MCF 10A (cell line): ENCODE data around the gene TMEM132D. TPM values are rescaled to one million over a fixed set of nuclear protein-coding genes. Genes with fewer than 3 reads are reported as not detected.

Experiments
- BruUV-seq: library from RNA; stranded (reverse); fragments of 400-500 nt; replicated peaks from 2 replicates; lab custom pipeline; 2021; lab: Mats Ljungman, UMichigan
- CTCF ChIA-PET: fragments of 300-600 bp; sonication (Branson Sonifier 250); formaldehyde crosslinking; extraction: SDS; loops from one replicate; lab custom pipeline; 2021; ENCODE audit warnings: antibody characterized with exemption, inconsistent platforms; lab: Yijun Ruan, JAX
- POLR2A ChIA-PET: fragments of 300-600, 350-650 bp; sonication (Branson Sonifier 250); formaldehyde crosslinking; extraction: SDS; loops from one replicate; lab custom pipeline; 2020; ENCODE audit warnings: antibody characterized with exemption, inconsistent platforms; lab: Yijun Ruan, JAX
- DNase-seq: peaks from one replicate; pipeline ENCODE4 v3.0.0-alpha.2; 2018; ENCODE audit not compliant: unreplicated experiment
- H3K27ac Mint-ChIP-seq: one replicate; pipeline ENCODE4 v1.8.0; 2022; ENCODE audit warnings: mild to moderate bottlenecking, low read depth, mixed read lengths; ENCODE audit not compliant: unreplicated experiment
- H3K27me3 Mint-ChIP-seq: one replicate; pipeline ENCODE4 v1.8.0; 2022; ENCODE audit warnings: mixed read lengths; ENCODE audit not compliant: insufficient read depth, unreplicated experiment
- H3K36me3 Mint-ChIP-seq: one replicate; pipeline ENCODE4 v1.8.0; 2022; ENCODE audit warnings: mild to moderate bottlenecking, moderate library complexity, mixed read lengths; ENCODE audit not compliant: insufficient read depth, unreplicated experiment
- H3K4me1 Mint-ChIP-seq: one replicate; pipeline ENCODE4 v1.8.0; 2022; ENCODE audit warnings: mixed read lengths; ENCODE audit not compliant: insufficient read depth, unreplicated experiment
- H3K4me3 Mint-ChIP-seq: one replicate; pipeline ENCODE4 v1.8.0; 2022; ENCODE audit warnings: mild to moderate bottlenecking, moderate library complexity, mixed read lengths; ENCODE audit not compliant: unreplicated experiment
- H3K9me3 Mint-ChIP-seq: one replicate; pipeline ENCODE4 v1.8.0; 2022; ENCODE audit warnings: mixed read lengths; ENCODE audit not compliant: unreplicated experiment
- intact Hi-C: fragments of 100-400 bp; cut with micrococcal nuclease; formaldehyde crosslinking; loops from 2 replicates; pipeline ENCODE4 v1.14.1; 2022
- total RNA-seq: library from RNA; stranded (reverse); gene quantifications from 2 replicates; pipeline ENCODE4 v1.2.3, GENCODE V29; 2022
- TF ChIP-seq, protein P1 (sequence below): fragments of 200-600 bp; IDR thresholded peaks from one replicate; pipeline ENCODE4 v1.8.0; 2022; ENCODE audit warnings: antibody characterized with exemption, mild to moderate bottlenecking; ENCODE audit not compliant: unreplicated experiment

The TMEM132D gene
- total RNA-seq, 1 experiment from 2014 or later: not detected

DNA sequence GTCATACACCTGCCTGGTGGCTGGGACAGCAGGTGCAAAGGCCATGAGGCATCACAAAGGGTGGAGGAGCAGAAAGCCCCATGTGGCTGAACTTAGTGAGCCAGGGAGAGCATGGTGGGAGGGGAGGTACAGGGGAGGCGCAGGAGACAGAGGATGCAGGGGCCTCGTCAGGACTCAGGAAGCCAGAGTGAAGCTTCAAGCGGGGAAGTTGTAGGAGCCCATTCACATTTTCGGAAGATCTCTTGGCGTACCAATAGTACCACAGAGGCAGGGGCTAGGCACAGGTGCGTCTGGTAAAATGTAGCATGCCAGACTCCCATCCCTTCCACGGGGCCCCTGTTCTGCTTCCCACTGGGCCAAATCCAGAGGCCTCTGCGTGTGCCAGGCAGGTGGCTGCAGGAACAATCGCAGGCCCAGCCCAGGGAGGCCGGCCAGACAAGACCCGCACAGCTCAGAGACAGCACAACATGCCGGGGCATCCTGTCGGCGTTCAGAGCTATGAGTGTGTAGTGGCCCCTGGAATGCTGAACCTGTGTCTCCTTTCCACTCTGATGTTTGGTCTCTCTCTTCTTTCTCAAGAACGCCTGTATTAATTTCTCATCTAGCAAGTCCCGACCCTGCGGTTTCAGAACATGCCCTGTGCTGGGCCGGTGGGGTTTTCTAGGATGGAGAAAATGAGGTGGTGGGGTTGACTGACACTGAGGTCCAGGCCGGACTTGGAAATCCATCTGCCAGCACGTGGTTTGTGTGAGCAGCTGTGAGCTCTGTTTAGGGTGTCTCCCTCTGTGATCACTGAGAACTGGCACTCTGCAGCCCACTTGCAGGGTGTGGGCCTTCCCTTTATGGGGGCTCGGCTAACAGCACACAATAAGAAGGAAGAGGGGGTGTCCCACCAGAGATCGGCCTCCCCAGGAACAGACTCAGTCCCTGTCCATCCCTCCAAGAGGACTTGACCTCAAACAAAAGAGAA lies 5.5 kb upstream of the TMEM132D start:
- POLR2A ChIA-PET: no interaction called here
- intact Hi-C loops: no loop called here
- H3K27me3 Mint-ChIP-seq: no peaks in the 10 kb centered on the region

DNA sequence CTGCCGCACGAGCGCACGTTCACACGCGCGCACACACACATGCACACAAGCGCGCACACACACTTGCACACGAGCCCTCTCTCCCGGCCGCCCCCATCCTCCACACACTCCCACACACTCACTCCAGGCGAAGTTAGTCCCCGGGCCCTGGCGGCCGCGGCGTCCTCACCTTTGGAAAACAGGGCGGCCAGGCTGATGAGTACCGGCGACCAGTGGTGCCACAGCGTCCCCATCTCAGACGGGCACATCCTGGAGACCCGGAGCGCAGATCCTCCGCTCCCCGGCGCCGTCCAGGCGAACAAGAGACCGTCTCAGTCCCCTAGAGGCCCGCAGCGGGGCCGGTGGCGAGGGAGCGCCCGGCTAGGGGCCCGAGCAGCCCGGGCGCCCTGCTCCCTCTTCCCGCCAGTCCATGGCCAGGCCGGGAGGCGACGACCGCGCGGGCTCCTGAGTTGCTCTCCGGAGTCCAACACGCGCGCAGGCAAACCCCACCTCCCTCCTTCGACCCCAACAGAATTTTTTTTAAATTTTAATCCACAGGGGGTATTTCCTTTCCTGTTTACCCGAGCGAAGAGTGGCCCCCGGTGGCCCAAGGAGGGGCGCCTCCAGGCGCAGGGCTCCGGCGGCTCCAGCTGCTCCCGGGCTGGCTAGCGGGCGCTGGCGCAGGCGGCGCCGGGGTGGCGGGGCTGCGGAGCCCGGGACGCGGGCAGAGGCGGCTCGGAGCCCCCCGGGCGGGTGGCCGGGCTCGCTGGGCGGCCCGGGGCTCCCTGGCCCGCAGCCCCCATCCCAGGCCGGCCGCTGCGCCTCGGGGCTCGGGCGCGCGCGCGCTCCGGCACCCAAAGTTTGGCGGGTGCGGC lies 506 bp downstream of the TMEM132D start:
- no peaks in the 10 kb centered on the region for H3K36me3 Mint-ChIP-seq
- H3K27ac Mint-ChIP-seq: no peak overlapping the region
- POLR2A ChIA-PET: no interaction called here
- TF ChIP-seq, protein P1, sequence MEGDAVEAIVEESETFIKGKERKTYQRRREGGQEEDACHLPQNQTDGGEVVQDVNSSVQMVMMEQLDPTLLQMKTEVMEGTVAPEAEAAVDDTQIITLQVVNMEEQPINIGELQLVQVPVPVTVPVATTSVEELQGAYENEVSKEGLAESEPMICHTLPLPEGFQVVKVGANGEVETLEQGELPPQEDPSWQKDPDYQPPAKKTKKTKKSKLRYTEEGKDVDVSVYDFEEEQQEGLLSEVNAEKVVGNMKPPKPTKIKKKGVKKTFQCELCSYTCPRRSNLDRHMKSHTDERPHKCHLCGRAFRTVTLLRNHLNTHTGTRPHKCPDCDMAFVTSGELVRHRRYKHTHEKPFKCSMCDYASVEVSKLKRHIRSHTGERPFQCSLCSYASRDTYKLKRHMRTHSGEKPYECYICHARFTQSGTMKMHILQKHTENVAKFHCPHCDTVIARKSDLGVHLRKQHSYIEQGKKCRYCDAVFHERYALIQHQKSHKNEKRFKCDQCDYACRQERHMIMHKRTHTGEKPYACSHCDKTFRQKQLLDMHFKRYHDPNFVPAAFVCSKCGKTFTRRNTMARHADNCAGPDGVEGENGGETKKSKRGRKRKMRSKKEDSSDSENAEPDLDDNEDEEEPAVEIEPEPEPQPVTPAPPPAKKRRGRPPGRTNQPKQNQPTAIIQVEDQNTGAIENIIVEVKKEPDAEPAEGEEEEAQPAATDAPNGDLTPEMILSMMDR: no peak
- H3K27me3 Mint-ChIP-seq: no peaks in the 10 kb centered on the region
- DNase-seq: no peak
- no TSS peak for BruUV-seq
- intact Hi-C loops: no loop called here
- H3K4me1 Mint-ChIP-seq: no peaks in the 10 kb centered on the region
- no peak overlapping the region for H3K4me3 Mint-ChIP-seq
- CTCF ChIA-PET: no interaction called here
- H3K9me3 Mint-ChIP-seq: peaks cover 7% of the 10 kb centered on the region

More for the DNA sequence above, 5.5 kb upstream of the TMEM132D start:
- no peak overlapping the region for H3K27ac Mint-ChIP-seq
- BruUV-seq: no TSS peak
- TF ChIP-seq, protein P1: no peak
- H3K4me1 Mint-ChIP-seq: no peaks in the 10 kb centered on the region
- H3K36me3 Mint-ChIP-seq: no peaks in the 10 kb centered on the region
- no peak for DNase-seq
- peaks cover 7% of the 10 kb centered on the region for H3K9me3 Mint-ChIP-seq
- H3K4me3 Mint-ChIP-seq: no peak overlapping the region
- CTCF ChIA-PET: interaction anchor here (0.6 to 3.3 kb wide), 5 partner anchors 13 to 1127 kb away, joined by 3 to 28 read pairs (median 5); no protein-coding TSS in a partner anchor

DNA sequence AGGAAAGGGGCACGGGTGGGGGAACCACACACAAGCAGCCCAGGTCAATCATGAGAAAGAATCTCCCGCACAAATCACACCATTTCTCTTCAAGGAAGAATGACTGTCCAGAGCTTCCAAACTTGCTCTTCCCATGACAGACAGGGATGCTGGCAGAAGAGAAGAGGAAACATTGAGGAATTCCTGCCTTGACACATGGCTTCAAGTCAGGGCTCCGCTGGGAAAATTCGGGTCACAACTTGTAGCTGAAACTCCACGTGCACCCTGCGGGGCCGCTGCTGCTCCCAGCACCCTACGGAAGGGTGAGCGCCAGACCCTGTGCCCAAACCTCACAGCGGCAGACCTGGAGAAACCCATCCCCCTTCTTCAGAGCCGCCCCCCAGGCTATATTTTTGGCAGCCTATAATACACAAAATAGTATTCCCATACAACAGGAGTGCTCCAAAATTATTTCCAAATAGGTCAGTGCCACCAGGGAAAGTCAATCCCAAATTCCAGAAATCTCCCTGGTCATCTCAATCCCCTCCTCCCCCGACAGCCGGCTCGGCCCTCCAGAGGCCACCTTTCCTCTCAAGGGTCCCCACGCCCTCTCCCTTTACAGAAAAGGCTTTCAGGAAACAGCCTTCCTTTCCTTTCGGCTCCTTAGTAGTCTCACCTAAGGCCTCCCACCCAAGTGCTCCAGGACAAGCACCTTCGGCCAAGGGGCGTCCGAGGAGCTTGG lies 1.3 kb downstream of the TMEM132D start:
- TF ChIP-seq, protein P1: no peak
- peaks cover 4% of the 10 kb centered on the region for H3K9me3 Mint-ChIP-seq
- no TSS peak for BruUV-seq
- no peaks in the 10 kb centered on the region for H3K4me1 Mint-ChIP-seq
- intact Hi-C loops: no loop called here
- no peak overlapping the region for H3K27ac Mint-ChIP-seq
- ChIA-PET CTCF (no interaction called here), POLR2A (no interaction called here)
- no peaks in the 10 kb centered on the region for H3K36me3 Mint-ChIP-seq
- H3K4me3 Mint-ChIP-seq: no peak overlapping the region
- H3K27me3 Mint-ChIP-seq: no peaks in the 10 kb centered on the region
- DNase-seq: no peak
